ENCODE data around the gene TRAF3.
A peak's percentile ranks its signal among the peaks of the same experiment; 100 is the strongest.

The TRAF3 gene

DNA sequence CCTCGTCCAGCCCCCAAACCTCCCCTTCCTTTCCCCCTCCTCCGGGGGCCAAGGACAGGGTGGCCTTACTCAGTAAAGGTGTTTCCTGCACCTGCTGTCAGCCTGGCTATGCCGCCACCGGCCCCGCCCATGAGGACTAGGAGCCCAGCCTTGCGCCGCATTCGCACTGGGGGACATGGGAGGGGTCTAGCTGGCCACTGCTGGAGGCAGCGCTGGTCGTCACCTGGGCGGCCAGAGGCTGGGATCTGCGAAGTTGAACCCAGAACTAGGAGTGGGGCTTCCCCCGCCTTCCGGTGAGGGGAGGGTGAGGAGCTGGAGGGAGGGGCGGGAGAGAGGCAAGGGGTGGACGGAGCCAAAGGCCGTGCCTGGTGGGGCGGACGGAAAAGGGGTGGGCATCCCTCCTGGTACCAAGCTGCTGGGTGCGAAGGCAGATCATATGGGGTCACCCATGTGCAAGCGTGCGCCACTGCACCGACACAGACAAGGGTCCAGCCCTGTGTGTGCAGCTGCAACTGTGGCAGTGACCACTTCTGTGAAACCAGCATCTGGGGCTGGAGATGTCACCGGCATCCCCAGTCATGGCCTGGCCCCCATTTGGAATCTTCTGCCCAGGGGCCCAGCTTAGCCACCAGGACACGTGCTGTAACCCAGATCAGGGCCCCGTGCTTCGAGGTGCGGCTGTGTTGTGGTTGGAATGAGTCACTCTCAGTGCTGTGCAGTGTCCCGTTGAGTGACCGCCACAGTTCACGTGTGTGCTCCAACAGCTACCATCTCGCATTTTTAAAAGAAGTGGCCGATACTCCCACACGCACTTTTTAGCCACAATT, 153.7 kb downstream of the TRAF3 start:
- peak; percentile 48 for DNase-seq (ENCODE audit: low read depth)
- TF ChIP-seq, protein P1, sequence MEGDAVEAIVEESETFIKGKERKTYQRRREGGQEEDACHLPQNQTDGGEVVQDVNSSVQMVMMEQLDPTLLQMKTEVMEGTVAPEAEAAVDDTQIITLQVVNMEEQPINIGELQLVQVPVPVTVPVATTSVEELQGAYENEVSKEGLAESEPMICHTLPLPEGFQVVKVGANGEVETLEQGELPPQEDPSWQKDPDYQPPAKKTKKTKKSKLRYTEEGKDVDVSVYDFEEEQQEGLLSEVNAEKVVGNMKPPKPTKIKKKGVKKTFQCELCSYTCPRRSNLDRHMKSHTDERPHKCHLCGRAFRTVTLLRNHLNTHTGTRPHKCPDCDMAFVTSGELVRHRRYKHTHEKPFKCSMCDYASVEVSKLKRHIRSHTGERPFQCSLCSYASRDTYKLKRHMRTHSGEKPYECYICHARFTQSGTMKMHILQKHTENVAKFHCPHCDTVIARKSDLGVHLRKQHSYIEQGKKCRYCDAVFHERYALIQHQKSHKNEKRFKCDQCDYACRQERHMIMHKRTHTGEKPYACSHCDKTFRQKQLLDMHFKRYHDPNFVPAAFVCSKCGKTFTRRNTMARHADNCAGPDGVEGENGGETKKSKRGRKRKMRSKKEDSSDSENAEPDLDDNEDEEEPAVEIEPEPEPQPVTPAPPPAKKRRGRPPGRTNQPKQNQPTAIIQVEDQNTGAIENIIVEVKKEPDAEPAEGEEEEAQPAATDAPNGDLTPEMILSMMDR (conservative IDR thresholded peaks at IDR 0.05; ENCODE audit: low read depth, low read length), result no peak
- H3K4me3 ChIP-seq (ENCODE audit: low read depth, low read length), result no peak overlapping the region

DNA sequence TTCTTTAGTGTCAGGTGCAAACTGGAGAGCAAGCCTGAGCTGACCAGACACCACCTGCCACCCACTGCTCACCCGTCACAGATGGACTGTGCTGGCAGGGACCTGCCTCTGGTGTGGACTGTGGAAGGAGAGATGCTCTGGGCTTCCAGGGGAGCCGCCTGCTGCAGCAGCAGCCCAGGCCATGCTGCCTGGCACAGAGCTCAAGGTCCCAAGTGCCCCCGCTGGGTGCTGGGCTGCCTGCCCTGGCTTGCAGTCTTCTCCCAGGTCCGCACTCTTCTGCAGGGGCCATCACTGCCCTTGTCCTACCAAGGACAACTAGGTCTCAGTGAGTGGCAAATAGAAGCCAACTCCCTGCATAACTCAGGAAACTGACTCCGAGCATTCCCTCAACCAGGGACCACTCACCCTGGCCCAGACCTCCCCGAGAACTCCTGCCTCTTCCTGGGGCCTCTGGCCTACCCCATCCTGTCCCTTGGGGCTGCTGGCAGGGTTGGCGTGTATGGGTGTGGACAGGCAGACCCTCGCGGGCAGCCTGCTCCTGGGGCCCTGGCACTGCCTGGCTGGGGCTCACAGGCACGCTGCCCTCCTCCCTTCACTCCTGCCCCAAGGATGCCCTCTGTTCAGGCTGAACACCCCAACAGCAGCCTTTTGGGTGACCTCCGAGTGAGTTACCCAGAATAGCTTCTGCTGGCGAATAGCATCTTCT, 154.5 kb downstream of the TRAF3 start:
- H3K4me3 ChIP-seq (ENCODE audit: low read depth, low read length), result no peak overlapping the region
- DNase-seq (ENCODE audit: low read depth), result no peak
- TF ChIP-seq, protein P1 (conservative IDR thresholded peaks at IDR 0.05; ENCODE audit: low read depth, low read length), result no peak

DNA sequence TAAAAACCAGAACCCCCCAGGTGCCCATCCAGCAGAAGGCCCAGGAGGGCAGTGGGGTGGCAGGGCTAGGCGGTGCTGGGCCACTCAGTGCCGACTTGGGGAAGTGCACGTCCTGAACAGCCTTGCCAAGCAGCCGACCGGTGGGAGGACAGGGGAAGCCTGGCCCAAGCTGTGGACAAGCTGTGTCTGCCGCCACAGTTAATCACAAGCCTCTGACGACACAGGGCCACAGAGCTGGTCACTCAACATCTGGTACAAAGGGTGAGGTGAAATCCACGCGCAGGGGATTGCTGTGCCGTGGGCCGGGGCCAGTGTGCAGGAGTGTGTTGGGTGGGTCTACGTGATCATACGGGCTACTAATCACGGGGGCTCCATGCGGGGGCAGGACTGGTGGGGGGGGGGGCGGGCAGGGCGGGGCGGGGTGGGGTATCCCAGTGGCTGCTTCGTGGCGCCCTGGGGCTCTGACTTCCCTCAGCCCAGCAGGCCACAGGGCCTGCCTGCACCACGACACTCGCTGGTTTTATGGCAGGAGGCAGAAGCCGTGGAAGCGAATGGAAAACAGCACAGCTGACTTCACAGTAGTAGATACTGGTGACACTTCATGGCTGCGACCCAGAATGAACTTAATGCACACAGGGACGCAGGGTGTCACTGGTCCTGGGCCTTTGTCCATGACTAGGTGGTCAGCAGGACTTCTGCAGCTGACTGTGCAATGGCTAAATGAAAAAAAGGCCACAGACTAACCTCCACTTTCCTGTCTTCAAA, 155.4 kb downstream of the TRAF3 start:
- no peak for DNase-seq (ENCODE audit: low read depth)
- H3K4me3 ChIP-seq (ENCODE audit: low read depth, low read length), result no peak overlapping the region
- TF ChIP-seq, protein P1 (conservative IDR thresholded peaks at IDR 0.05; ENCODE audit: low read depth, low read length), result no peak

DNA sequence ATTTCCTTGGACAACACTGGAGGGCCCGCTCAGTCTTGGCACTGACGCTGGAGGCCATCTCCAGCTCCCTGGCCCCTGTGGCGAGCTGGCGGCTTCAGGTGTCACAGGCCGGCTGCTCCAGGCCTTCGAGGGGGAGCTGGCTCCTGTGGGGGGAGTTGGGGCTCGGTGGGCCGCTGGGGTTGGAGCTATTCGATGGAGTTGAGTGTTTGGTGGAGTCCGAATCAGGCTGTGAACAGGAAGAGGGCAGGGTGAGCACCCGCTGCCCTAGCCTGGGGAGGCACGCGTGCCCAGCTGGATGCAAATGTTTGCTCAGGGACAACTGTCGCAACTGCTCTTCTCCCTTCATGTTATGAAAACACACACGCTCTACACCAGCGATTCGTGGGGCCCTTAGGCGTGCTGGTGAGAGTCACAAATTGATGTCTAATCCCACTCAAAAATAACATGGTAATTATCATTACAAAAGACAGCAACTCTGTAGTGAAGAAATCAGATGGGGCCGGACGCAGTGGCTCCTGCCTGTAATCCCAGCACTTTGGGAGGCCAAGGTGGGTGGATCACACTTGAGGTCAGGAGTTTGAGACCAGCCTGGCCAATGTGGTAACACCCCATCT, 156.5 kb downstream of the TRAF3 start:
- TF ChIP-seq, protein P1 (conservative IDR thresholded peaks at IDR 0.05; ENCODE audit: low read depth, low read length), result no peak

DNA sequence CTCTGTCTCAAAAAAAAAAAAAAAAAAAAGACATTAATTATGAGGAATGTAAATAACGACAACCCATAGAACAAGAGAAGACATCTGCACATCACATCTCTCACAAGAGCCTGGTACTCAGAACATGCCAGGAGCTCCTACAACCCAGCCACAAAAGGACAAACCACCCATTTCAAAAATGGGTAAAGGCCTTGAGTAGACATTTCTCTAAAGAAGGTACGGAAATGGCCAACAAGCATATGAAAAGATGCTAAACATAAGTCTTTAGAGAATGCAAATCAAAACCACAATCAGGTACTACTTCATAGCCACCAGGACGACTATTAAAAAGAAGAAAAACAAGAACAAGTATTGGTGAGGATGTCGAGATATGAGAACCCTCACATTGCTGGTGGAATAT, 158.5 kb downstream of the TRAF3 start:
- no peak overlapping the region for H3K4me3 ChIP-seq (ENCODE audit: low read depth, low read length)
- DNase-seq (ENCODE audit: low read depth), result no peak
- TF ChIP-seq, protein P1 (conservative IDR thresholded peaks at IDR 0.05; ENCODE audit: low read depth, low read length), result no peak

More for the DNA sequence above, 156.5 kb downstream of the TRAF3 start:
- no peak for DNase-seq (ENCODE audit: low read depth)
- H3K4me3 ChIP-seq (ENCODE audit: low read depth, low read length), result no peak overlapping the region

DNA sequence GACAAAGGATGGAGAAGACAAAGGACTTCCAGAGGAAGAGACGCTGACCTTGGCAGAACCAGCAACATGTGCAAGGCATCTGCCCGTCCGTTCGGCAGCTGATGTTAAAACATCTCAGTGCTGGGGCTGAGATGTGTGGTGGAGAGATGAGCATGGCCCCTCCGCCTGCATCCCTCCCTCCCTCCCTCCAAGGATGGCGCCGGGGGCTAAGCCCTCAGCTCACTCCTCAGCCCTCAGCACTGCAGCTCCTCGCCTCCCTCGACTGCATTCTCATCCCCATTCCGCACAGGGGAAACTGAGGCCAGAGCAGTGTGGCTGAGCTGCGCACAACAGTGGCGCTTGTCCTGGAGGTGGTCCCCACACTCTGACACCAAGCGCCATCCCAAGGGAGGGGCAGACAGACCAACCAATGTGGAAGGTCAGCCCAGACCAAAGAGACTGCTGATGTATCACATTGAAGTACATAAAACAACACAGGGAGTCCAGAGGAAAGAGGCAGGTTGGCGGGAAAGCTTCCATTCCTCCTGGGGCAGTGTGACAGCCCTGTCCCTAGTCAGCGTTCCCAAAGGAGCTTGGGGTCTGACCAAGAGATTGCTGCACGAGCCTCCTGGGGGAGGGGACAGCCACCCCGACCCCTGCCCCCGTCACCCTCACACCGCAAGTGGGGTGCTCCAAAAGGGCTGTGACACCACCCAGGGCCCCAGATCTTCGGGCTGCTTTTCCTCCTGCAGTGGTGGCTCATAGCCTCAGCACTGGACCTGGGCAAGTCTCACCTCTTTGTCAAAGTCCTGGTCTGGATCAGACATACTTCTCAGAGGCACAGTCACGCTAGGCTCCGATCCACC, 160.3 kb downstream of the TRAF3 start:
- DNase-seq (ENCODE audit: low read depth), result no peak
- H3K4me3 ChIP-seq (ENCODE audit: low read depth, low read length), result no peak overlapping the region
- TF ChIP-seq, protein P1 (conservative IDR thresholded peaks at IDR 0.05; ENCODE audit: low read depth, low read length), result no peak
